SJSA1 (cell line): ENCODE results near the gene NCL. TPM values are rescaled to one million over a fixed set of nuclear protein-coding genes. Genes with fewer than 3 reads are reported as not detected.

Experiments used
- DNase-seq, 2 experiments: peaks; one replicate each; pipeline ENCODE4 v3.0.0-alpha.2; 2015 to 2020; ENCODE audit warnings: low spot score in 2 of 2, low read depth in 1 of 2
- H3K27ac ChIP-seq: fragments of 250-450 bp; sonication (Bioruptor Pico); 2 replicates; pipeline ENCODE4 v1.5.1; 2020; ENCODE audit warnings: mild to moderate bottlenecking, moderate library complexity
- H3K27me3 ChIP-seq: fragments of 250-450 bp; sonication (Bioruptor Pico); replicated peaks from 2 replicates; pipeline ENCODE4 v1.5.1; 2020; ENCODE audit warnings: mild to moderate bottlenecking, moderate library complexity
- H3K36me3 ChIP-seq: fragments of 250-450 bp; sonication (Bioruptor Pico); 2 replicates; pipeline ENCODE4 v1.5.1; 2020; ENCODE audit warnings: mild to moderate bottlenecking
- H3K4me1 ChIP-seq: fragments of 250-450 bp; sonication (Bioruptor Pico); replicated peaks from 2 replicates; pipeline ENCODE4 v1.6.1; 2021; ENCODE audit warnings: mild to moderate bottlenecking
- H3K4me3 ChIP-seq: fragments of 250-450 bp; sonication (Bioruptor Pico); 2 replicates; pipeline ENCODE4 v1.5.1; 2020; ENCODE audit warnings: mild to moderate bottlenecking
- H3K9me3 ChIP-seq: fragments of 250-450 bp; sonication (Bioruptor Pico); replicated peaks from 2 replicates; pipeline ENCODE4 v1.5.1; 2020; ENCODE audit warnings: mild to moderate bottlenecking
- total RNA-seq: library from RNA; depleted of rRNA; stranded (reverse); fragments of >200 nt; shearing (Covaris generic); gene quantifications from 2 replicates; pipeline ENCODE4 v1.2.3, GENCODE V29; 2014; rRNA removed

Gene NCL, protein sequence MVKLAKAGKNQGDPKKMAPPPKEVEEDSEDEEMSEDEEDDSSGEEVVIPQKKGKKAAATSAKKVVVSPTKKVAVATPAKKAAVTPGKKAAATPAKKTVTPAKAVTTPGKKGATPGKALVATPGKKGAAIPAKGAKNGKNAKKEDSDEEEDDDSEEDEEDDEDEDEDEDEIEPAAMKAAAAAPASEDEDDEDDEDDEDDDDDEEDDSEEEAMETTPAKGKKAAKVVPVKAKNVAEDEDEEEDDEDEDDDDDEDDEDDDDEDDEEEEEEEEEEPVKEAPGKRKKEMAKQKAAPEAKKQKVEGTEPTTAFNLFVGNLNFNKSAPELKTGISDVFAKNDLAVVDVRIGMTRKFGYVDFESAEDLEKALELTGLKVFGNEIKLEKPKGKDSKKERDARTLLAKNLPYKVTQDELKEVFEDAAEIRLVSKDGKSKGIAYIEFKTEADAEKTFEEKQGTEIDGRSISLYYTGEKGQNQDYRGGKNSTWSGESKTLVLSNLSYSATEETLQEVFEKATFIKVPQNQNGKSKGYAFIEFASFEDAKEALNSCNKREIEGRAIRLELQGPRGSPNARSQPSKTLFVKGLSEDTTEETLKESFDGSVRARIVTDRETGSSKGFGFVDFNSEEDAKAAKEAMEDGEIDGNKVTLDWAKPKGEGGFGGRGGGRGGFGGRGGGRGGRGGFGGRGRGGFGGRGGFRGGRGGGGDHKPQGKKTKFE
- 257 and 292 TPM in 2 replicates for total RNA-seq

DNA sequence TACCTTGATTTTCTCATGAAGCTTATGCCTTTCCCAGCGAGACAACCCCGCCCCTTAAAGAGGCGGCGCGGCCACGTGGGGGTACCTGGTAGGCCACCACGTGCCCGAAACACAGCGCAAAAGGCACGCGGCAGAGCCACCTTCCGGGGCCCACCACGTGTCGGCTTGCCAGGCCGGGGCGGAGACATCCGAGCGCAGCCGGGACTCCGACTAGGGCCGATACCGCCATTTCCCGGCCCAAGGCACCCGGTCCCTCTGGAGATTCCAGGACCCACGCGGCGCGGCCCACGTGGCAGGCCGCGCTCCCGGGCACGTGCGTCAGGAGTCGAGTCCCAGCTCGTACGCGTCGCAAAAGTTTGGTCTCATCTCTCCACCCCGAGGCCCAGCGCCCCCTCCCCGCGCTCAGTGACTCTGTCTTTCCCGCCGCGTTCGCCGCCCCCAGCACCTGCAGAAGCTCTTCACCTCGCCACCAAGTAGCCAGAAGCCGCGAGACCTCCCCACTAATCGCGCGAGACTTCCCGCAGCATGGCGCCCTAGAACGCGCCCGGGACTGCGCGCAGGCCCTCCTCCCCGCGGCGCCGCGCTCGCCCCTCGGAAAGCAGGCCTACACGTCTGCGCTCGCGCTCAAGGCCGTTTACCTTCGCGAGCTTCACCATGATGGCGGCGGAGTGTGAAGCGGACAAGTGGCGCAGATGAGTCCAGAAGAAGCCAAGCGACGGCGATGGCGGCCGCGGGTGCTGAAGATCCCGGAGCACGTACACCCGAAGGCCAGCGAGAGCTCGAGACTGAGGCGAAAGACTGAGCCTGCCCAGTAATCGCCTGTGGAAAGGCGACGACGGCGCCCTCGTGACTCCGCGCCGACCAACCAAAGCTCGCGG, at the start of gene NCL:
Gene NCL (minus strand): TSS at position 787 of the 878 bp plus-strand sequence. CDS start 131 bp downstream, at position 656.
- peak within 1 kb of the TSS; percentile 96 for H3K27ac ChIP-seq
- DNase-seq, result peak; percentile 83 to 98
- H3K4me3 ChIP-seq, result peak within 1 kb of the TSS; percentile 90
- H3K9me3 ChIP-seq, result no peaks in the 10 kb centered on the region
- peaks cover 16% of the 10 kb centered on the region for H3K4me1 ChIP-seq
- no peaks in the 10 kb centered on the region for H3K27me3 ChIP-seq
- peaks cover 58% of the 10 kb centered on the region for H3K36me3 ChIP-seq

DNA sequence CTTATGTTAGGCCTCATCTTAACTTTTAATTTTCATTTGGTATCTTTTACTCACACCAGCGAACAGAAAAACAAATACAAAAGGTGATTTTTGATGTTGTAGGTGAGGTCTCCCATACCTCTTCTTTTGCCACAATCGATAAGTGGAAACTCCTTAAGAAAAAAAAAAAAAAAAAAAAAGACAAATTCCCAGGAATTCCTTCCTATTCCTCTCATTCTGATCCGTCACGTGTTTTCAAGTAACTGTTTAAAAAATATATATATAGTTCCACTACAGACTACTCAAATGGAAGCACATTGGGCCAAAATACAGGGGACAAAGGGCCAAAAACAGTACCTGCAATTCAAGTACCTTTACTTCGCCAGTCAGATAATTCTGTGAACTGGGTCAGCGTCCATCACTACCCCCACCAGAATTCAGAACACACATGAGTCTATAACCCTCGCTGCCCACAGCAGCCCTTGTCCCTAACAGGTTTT, 49.5 kb upstream of the NCL start:
- Histone ChIP-seq H3K36me3 (no peaks in the 10 kb centered on the region), H3K27me3 (no peaks in the 10 kb centered on the region), H3K9me3 (no peaks in the 10 kb centered on the region), H3K4me1 (peaks cover 6% of the 10 kb centered on the region), H3K27ac (peak overlapping the region; percentile 72), H3K4me3 (peak overlapping the region; percentile 58)
- DNase-seq, result no peak

DNA sequence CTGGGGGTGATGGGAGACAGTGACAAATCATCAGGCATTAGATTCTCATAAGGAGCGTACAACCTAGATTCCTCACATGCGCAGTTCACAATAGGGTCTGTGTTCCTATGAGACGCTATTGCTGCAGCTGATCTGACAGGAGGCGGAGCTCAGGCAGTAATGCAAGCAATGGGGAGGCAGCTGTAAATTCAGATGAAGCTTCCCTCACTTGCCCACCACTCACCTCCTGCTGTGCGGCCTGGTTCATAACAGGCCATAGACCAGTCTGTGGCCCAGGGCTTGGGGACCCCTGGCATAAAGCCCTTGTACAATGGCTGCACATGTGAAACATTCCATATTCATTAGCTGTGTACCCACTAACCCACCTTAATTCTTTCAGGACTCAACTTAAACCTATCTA, 47.9 kb upstream of the NCL start:
- no peaks in the 10 kb centered on the region for H3K9me3 ChIP-seq
- DNase-seq, result no peak
- no peak overlapping the region for H3K27ac ChIP-seq
- no peaks in the 10 kb centered on the region for H3K36me3 ChIP-seq
- peaks cover 6% of the 10 kb centered on the region for H3K4me1 ChIP-seq
- no peaks in the 10 kb centered on the region for H3K27me3 ChIP-seq
- no peak overlapping the region for H3K4me3 ChIP-seq

DNA sequence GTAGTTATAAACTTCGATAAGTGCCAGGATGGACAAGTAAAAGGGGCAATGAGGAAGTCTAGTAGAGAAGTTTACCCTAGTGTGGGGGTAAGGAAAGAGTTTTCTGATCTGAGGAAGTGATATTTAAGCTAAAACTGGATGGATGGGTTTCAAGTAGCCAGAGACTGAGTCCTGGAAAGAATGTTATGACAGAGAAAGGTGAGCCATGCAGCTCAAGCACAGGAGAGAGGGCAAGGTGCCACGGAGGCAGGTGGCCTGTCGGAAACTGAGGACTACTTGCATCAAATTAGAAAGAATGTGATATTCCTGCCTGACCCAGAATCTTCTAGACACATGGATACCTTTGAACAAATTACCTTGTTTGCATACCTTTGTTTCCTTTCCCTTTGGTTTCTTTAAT, 39.5 kb upstream of the NCL start:
- DNase-seq, result no peak
- Histone ChIP-seq H3K4me3 (no peak overlapping the region), H3K4me1 (no peaks in the 10 kb centered on the region), H3K36me3 (peaks cover 5% of the 10 kb centered on the region; the same call in 1 of the 2 replicates), H3K27ac (no peak overlapping the region), H3K27me3 (no peaks in the 10 kb centered on the region), H3K9me3 (no peaks in the 10 kb centered on the region)

DNA sequence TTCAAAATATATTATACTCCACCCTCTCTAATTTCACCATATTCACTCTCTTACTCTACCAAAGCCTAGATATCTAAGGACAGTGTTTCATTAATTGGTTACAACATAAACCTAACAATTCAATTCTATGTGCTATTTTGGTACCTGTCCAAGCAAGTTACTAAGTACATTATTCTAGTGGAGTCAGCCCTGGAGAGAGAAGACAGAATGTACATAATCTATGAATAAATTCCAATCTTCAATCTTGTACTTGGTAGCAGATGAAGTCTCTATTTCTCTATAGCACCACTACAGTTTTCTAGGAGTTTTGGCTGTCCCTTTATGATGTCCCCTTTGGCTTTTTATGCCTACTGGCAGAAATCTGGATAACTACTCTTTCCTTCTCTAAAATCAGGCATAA, 38.3 kb upstream of the NCL start:
- Histone ChIP-seq H3K4me3 (no peak overlapping the region), H3K27ac (no peak overlapping the region), H3K27me3 (no peaks in the 10 kb centered on the region), H3K4me1 (no peaks in the 10 kb centered on the region), H3K36me3 (peaks cover 5% of the 10 kb centered on the region; the same call in 1 of the 2 replicates), H3K9me3 (no peaks in the 10 kb centered on the region)
- DNase-seq, result no peak

DNA sequence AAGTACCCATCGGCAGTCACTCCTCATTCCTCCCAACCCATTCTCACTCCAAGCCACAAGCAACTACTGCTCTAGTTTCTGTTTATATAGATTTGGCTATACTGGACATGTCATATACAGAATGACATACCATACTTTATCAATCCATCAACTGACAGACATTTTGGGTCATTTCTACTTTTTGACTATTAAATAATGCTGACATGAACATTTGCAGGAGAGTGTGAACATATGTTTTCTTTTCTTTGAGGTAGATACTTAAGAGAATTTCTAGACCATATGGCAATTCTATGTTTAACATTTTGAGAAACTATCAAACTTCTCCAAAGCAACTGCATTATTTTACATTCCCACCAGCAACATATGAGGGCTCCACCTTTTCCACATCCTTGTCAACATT, 33.4 kb upstream of the NCL start:
- Histone ChIP-seq H3K36me3 (peaks cover 4% of the 10 kb centered on the region; the same call in 1 of the 2 replicates), H3K27ac (no peak overlapping the region), H3K4me1 (no peaks in the 10 kb centered on the region), H3K27me3 (no peaks in the 10 kb centered on the region), H3K9me3 (no peaks in the 10 kb centered on the region), H3K4me3 (no peak overlapping the region)
- DNase-seq, result no peak

DNA sequence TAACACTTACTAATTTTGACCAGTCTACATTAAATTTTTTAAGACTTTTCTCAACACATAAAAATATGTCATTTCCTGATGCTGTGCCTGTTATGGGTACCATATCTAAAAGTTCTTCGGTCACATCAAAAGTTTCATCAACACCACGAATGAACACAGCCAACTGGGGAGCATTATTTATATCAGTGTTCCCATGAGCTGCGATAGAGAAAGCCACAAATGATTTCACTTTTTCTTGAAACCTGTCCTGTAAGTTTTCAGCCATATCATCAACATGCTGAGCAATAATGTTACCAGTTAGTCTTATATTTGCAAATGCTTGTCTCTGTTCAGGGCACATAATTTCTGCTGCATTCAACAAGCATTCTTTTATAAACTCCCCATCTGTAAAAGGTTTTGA, 30.4 kb upstream of the NCL start:
- DNase-seq, result no peak
- H3K4me3 ChIP-seq, result no peak overlapping the region
- H3K27me3 ChIP-seq, result no peaks in the 10 kb centered on the region
- no peaks in the 10 kb centered on the region for H3K9me3 ChIP-seq
- H3K36me3 ChIP-seq, result no peaks in the 10 kb centered on the region
- no peaks in the 10 kb centered on the region for H3K4me1 ChIP-seq
- H3K27ac ChIP-seq, result no peak overlapping the region

DNA sequence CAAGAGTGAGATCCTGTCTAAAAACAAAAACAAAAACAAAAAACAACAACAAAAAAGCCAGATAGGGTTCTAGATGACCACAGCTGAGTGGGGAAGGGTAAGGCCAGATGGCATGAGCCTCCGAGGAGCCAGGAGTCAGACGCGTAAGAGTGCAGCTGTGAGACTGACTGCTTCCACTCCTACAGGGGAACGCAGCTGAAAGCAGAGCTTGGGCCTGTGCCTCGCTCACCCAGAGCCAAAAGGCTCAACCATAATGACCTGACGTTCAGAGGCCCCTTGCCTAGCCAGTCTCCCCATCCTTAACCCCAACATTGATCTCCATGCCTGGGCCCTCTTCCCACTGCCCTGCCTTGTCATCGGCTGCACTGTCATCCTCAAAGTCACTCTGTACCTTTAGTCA, 26.5 kb upstream of the NCL start:
- Histone ChIP-seq H3K27ac (no peak overlapping the region), H3K9me3 (no peaks in the 10 kb centered on the region), H3K27me3 (no peaks in the 10 kb centered on the region), H3K4me3 (no peak overlapping the region), H3K36me3 (no peaks in the 10 kb centered on the region), H3K4me1 (no peaks in the 10 kb centered on the region)
- DNase-seq, result no peak

DNA sequence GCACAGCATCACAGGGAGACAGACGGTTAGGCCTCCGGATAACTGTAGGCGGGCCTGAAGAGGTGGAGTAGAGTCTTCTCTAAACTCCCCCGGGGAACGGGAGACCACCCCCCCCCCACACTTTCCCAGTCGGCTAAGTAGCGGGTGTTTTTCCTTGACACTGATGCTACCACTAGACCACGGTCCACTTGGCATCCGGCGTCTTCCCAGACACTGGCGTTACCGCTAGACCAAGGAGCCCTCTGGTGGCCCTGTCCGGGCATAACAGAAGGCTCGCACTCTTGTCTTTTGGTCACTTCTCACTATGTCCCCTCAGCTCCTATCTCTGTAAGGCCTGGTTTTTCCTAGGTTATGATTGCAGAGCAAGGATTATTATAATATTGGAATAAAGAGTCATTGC, 25.7 kb upstream of the NCL start:
- no peak for DNase-seq
- no peak overlapping the region for H3K4me3 ChIP-seq

DNA sequence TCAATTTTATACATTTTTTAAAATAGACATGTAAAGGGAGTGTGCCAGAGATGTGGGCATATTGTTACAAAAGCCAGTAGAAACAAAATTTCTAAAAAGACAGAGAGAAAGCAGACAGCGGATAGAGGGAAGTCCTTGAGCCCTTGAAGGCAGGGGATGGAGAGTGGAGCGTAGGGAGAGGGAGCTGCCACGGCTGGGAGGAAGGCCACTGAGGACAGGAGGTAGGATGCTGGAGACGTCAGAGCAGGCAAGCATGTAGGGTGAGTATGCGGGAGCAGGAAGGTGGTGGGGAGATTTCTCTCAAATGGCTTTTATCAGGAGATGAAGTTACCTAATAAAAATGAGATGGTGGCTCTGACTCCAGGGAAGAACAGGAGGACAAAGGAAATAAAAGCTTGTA, 24.0 kb upstream of the NCL start:
- Histone ChIP-seq H3K4me3 (no peak overlapping the region), H3K36me3 (no peaks in the 10 kb centered on the region), H3K9me3 (no peaks in the 10 kb centered on the region), H3K27me3 (no peaks in the 10 kb centered on the region), H3K27ac (no peak overlapping the region), H3K4me1 (no peaks in the 10 kb centered on the region)
- no peak for DNase-seq

More for the DNA sequence above, 25.7 kb upstream of the NCL start:
- Histone ChIP-seq H3K9me3 (no peaks in the 10 kb centered on the region), H3K27ac (no peak overlapping the region), H3K4me1 (no peaks in the 10 kb centered on the region), H3K36me3 (no peaks in the 10 kb centered on the region), H3K27me3 (no peaks in the 10 kb centered on the region)

DNA sequence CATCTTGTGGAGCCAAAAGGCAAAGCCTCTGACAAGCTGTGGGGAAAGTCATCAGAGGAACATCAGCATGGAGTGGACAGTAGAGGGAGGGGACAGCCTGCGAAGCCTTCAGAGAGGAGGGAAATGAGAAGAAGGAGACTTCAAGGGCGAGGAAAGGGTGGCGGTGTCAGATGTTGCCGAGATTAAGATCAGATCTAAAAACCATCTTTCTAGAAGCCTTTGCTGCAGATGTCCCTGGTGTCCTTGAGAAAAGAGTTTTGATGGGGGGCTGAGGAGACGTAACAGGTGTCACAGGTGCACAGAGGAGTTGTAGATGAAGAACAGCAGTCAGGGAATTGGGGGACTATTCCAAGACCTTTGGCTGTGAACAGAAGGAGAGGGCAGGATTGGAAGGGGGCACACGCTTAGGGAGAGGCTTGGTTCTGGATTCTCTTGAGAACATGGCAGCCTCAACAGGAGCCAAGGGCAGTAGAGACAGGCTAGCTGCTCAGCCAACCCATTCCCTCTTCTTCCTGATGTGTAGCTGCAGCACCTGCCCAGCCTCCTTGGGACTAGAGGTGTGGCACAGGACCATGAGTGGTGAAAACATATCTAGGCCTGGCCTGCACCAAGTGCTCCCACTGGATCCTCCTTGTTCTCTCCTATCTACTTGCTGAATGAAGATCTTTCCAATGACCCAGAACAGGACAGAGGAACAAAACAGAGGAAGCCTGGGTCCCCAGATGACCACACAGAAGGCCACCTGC, 22.7 kb upstream of the NCL start:
- H3K27me3 ChIP-seq, result no peaks in the 10 kb centered on the region
- no peaks in the 10 kb centered on the region; the same call in 1 of the 2 replicates for H3K36me3 ChIP-seq
- H3K4me1 ChIP-seq, result peaks cover 8% of the 10 kb centered on the region
- no peak for DNase-seq
- no peak overlapping the region for H3K27ac ChIP-seq
- H3K4me3 ChIP-seq, result no peak overlapping the region
- no peaks in the 10 kb centered on the region for H3K9me3 ChIP-seq

DNA sequence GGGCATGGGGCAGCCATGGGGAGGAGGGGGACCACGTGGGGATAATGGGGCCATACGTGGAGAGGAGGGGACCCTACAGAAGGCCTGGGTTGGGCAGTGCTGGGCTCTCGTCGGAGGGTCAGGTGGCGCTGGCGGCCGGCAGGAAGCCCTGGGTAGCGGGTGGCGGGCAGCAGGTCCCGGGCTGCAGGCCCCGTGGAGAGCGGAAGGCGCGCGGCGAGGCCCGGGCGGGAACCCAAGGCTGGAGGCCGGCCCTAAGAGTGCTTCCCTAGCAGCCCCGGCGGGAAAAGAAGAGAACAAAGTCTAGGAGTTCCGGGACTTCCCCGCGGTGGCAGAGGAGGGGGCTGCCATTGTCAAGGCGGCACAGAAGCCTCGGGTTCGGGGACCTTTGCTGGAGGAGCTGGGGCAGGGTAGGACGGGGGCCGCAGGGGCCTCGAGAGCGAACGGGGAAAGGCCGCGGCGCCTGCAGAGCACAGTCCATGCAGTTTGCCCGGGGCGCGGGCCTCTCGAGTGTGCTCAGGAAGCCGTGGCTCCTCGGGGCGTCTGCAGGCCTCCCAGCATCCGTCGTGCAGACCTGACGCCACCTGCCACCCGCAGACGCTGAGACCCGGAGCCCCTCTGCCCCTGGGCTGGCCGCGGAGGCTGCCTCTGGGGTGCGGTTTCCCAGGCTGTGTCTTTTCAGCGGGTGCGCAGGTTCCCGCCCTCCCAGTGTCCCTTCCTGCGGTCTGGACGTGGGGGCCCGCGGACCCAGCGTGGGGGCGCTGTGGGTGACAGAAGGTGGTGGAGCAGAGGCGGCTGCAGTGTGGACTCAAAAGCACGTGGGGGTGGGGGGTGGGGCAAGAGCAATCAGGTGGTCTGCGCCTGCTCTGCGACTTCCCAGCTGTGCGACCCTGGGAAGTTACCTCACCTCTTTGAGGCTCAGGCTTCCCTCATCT, 19.4 kb upstream of the NCL start:
- Histone ChIP-seq H3K4me3 (no peak overlapping the region), H3K4me1 (peaks cover 8% of the 10 kb centered on the region), H3K27me3 (no peaks in the 10 kb centered on the region), H3K36me3 (no peaks in the 10 kb centered on the region; the same call in 1 of the 2 replicates), H3K9me3 (no peaks in the 10 kb centered on the region), H3K27ac (no peak overlapping the region)
- no peak for DNase-seq
